HG03103 (cell line): ENCODE measurements around the gene LDAH.

Experiments
- ATAC-seq: cut with Tn5 transposase; IDR thresholded peaks from one replicate; pipeline ENCODE4 v1.9.1; 2021; ENCODE audit warnings: low read depth; ENCODE audit not compliant: unreplicated experiment

LDAH gene

GRCh38 chr2:20689428-20690264 lies 133.3 kb downstream of the LDAH start:
- ATAC-seq = no peak

GRCh38 chr2:20687260-20687832 lies 135.6 kb downstream of the LDAH start:
- ATAC-seq = no peak

GRCh38 chr2:20684581-20685063 lies 138.3 kb downstream of the LDAH start:
- ATAC-seq = no peak

GRCh38 chr2:20682167-20682920 lies 140.6 kb downstream of the LDAH start:
- ATAC-seq = no peak

- ATAC-seq = no peak
These were observed 142.0 kb downstream of the LDAH start for GRCh38 chr2:20680744-20681375.

- ATAC-seq = no peak
These were observed 144.1 kb downstream of the LDAH start for GRCh38 chr2:20678780-20679179.

- no peak for ATAC-seq
These were observed 144.9 kb downstream of the LDAH start for GRCh38 chr2:20678086-20678395.

- ATAC-seq = peak; percentile 29
These were observed 145.4 kb downstream of the LDAH start for GRCh38 chr2:20677301-20678085.

- ATAC-seq = peak; percentile 69
These were observed 146.3 kb downstream of the LDAH start for GRCh38 chr2:20676353-20677215.

GRCh38 chr2:20675701-20676352 lies 147.1 kb downstream of the LDAH start:
- ATAC-seq = peak; percentile 45

- ATAC-seq = no peak
These were observed 147.8 kb downstream of the LDAH start for GRCh38 chr2:20674974-20675679.

- no peak for ATAC-seq
These were observed 148.5 kb downstream of the LDAH start for GRCh38 chr2:20674309-20674965.

- no peak for ATAC-seq
These were observed 149.1 kb downstream of the LDAH start for GRCh38 chr2:20673686-20674308.

- ATAC-seq = no peak
These were observed 150.5 kb downstream of the LDAH start for GRCh38 chr2:20672201-20672951.

- ATAC-seq = no peak
These were observed 151.2 kb downstream of the LDAH start for GRCh38 chr2:20671736-20672080.

- no peak for ATAC-seq
These were observed 151.7 kb downstream of the LDAH start for GRCh38 chr2:20671036-20671735.
